ENCODE results near the gene PRCP. TPM values are rescaled to one million over a fixed set of nuclear protein-coding genes. Genes with fewer than 3 reads are reported as not detected.

PRCP gene
- total RNA-seq, 2 donors from 2014 or later, result 23.0 to 28.7 TPM

Other genes starting within 250 kb of the PRCP start
- not detected for gene FAM181B, start 166.6 kb downstream of the PRCP start, total RNA-seq
- under 1 TPM; 0.47 to 0.52 TPM for gene DDIAS, start 1.3 kb upstream of the PRCP start, total RNA-seq
- 10 to 100 TPM; 33.9 to 47.7 TPM for gene RAB30, start 171.5 kb upstream of the PRCP start, total RNA-seq